GM12878 (cell line): ENCODE results near the gene RHOF. TPM values are rescaled to one million over a fixed set of nuclear protein-coding genes. Genes with fewer than 3 reads are reported as not detected.

Source experiments
- BCLAF1 ChIP-seq: fragments of 450-650 bp; IDR thresholded peaks from 2 replicates; pipeline ENCODE4 v1.6.1; 2017; ENCODE audit warnings: antibody characterized with exemption, mild to moderate bottlenecking, moderate library complexity
- CHD1 ChIP-seq: IDR thresholded peaks from 2 replicates; pipeline ENCODE4 v1.6.1; 2012; ENCODE audit warnings: low read depth, low read length, improper control_type of control experiment
- ESRRA ChIP-seq: IDR thresholded peaks from 2 replicates; pipeline ENCODE4 v1.6.1; 2012; ENCODE audit warnings: mild to moderate bottlenecking, low read length, improper control_type of control experiment
- MEF2B ChIP-seq: fragments of 450-650 bp; IDR thresholded peaks from 2 replicates; pipeline ENCODE4 v1.6.1; 2018; ENCODE audit warnings: mild to moderate bottlenecking, moderate library complexity; ENCODE audit not compliant: partially characterized antibody, poor library complexity, severe bottlenecking
- YY1 ChIP-seq: IDR thresholded peaks from 2 replicates; pipeline ENCODE4 v1.6.1; 2011; ENCODE audit warnings: low read depth, mild to moderate bottlenecking, low read length
- polyA plus RNA-seq, 11 experiments: library from polyadenylated mRNA; depleted of rRNA in 4 of 11; unstranded in 6 of 11; stranded (reverse) in 5 of 11; fragments of >200 nt; fragmentation: Nextera tagmentation in 4 of 11; fragmentation: Illumina TruSeq in 1 of 11; extraction: Ambion mirVana in 4 of 11; extraction: Trizol in 1 of 11; gene quantifications; 1 replicate in 1 of 11; 2 replicates in 10 of 11; pipeline versions ENCODE4 v1.2.1 to v1.2.3, GENCODE V29; 2011 to 2016; ENCODE audit warnings: inconsistent platforms in 2 of 11, missing spikeins in 2 of 11, low read depth in 1 of 11
- total RNA-seq, 4 experiments: library from RNA; depleted of rRNA in 3 of 4; stranded (reverse); fragments of >200 nt in 3 of 4; fragmentation: Illumina TruSeq in 1 of 4; extraction: Trizol in 1 of 4; gene quantifications; 2 replicates each; pipeline versions ENCODE4 v1.2.1 to v1.2.3, GENCODE V29; 2013 to 2021
- TF ChIP-seq, protein P1 (sequence below): fragments of 450-650 bp; IDR thresholded peaks from 2 replicates; pipeline ENCODE4 v1.6.1; 2016; ENCODE audit warnings: mild to moderate bottlenecking

The RHOF gene
- total and polyA plus RNA-seq, 10 of the 15 experiments (the other 5 are each of a cell fraction or from before 2014, with no cell fraction given), result 6.1 to 78.7 (median 39.7) TPM

DNA sequence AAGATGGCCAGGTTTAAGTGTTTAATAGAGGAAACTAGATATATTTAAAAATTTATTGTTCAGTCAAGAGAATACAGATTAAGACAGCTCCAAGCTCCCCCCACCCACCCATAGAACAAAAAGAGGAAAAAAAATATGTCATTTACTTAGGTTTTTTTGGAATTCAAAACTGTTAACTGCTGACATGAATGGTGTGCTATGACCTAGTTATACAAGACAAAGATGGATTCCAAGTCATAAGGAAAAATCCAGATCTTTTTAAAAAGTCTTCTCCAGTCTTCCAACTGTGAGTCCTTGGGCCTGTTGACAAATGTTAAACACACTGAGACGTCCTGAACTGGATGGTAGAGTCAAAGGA lies 9.0 kb upstream of the RHOF start (continued):
- TF ChIP-seq BCLAF1 (peak; percentile 5; the same call in 1 of the 2 replicates), YY1 (no peak), CHD1 (peak; percentile 91; the same call in 1 of the 2 replicates), ESRRA (no peak), MEF2B (peak; percentile 29)
- TF ChIP-seq, protein P1, sequence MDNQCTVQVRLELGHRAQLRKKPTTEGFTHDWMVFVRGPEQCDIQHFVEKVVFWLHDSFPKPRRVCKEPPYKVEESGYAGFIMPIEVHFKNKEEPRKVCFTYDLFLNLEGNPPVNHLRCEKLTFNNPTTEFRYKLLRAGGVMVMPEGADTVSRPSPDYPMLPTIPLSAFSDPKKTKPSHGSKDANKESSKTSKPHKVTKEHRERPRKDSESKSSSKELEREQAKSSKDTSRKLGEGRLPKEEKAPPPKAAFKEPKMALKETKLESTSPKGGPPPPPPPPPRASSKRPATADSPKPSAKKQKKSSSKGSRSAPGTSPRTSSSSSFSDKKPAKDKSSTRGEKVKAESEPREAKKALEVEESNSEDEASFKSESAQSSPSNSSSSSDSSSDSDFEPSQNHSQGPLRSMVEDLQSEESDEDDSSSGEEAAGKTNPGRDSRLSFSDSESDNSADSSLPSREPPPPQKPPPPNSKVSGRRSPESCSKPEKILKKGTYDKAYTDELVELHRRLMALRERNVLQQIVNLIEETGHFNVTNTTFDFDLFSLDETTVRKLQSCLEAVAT, result peak; percentile 13
